Activated CD4-positive, alpha-beta T cell treated with anti-CD3 and anti-CD28 coated beads for 1 hour (primary cell): Measurements from ENCODE around the gene ABCG2.
"Not testable (repeated sequence)": the region's sequence is repeated elsewhere in the genome, so short reads cannot be mapped to it uniquely, and the experiment has no call there.

Source experiments
- DNase-seq: peaks from one replicate; pipeline ENCODE4 v3.0.0-alpha.2; 2020

Gene ABCG2

DNA sequence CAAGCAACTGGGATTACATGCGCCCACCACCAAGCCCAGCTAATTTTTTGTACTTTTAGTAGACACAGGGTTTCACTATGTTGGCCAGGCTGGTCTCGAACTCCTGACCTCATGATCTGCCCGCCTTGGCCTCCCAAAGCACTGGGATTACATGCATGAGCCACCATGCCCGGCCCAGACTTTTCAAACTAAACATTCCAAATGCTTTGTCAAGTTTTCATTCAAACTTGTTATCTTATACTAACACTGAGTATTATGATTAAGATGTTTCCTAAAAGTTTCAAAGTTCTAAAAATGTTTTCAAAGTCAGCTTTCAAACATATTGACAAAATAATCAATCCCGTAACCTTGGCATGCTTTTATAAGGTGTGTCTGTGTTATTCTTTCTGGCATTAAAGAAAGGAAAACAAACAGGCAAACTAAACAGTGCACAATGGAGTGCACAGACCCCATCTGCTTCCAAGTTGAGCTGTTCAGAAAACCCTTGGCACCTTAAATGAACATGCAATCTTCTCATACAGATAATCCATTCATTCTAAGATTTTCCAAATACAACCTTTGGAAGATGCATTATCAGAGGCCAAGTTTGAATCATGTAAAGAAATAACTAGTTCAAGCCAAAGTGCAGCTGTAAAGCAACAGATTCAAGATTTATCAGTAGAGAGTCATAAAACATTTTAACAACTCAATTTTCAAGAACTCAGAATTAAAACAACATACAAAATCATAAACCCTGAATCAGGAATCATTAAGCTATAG, 49.1 kb downstream of the ABCG2 start:
- no peak for DNase-seq

DNA sequence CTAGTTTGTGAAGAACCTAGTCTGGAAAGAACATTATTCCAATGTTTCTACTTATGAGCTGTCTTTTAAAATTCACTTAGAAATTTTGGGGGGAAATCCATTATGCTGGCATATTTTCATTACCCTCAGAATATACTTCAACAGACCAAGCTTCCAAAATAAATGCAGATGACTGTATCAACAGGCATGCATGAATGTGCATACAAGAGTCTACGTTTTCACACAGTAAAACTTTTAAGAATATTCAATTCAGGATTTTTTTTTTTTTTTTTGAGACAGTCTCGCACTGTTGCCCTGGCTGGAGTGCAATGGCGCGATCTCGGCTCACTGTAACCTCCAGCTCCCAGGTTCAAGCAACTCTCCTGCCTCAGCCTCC, 49.7 kb downstream of the ABCG2 start:
- no peak for DNase-seq

GRCh38 chr4:88108108-88108465, 50.4 kb downstream of the ABCG2 start:
- DNase-seq = not testable (repeated sequence)

GRCh38 chr4:88107406-88108107, 50.9 kb downstream of the ABCG2 start:
- DNase-seq = no peak

DNA sequence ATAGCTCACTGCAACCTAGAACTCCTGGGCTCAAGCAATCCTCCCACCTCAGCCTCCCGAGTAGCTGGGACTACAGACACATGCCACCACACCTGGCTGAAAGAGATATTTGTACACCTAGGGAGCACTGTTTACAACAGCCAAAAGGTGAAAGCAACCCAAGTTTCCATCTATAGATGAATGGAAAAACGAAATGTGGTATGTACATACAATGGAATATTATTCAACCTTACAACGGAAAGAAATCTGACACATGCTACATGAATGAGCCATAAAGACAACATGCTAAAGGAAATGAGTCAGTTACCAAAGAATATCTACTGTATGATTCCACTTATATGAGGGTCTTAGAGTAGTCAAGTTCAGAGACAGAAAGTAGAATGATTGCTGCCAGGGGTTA, 52.2 kb downstream of the ABCG2 start:
- DNase-seq = no peak

DNA sequence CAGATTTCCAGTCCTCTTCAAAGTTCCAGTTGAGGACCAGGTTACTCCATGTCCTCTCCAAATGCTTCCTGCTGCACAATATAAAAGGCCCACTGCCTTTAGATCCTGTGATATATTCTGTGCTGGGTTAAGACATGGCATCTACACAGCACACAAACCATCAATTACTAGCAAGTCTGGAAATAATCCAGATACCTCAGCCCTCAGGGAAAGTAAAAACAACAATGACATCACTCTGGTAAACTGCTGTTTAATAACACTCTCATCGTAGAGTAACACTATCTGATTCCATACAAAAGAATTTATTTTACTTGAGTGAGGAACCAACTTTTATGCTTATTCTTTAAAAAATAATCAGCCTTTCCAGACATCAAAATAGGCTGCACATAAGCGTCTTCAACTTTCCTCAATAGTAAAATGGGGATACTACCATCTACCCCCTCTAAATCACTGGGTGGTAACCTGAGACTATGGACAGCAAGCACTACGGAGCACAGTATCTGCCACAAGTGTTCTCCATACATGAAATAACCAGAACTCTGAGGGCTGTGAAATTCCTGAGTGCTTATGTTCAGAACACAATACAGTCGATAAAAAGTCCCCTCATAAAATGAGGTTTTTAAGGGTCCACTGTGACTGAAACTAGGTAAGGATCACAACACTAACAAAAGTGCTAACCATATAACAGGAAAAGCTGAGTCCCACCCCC, 53.4 kb downstream of the ABCG2 start:
- no peak for DNase-seq

DNA sequence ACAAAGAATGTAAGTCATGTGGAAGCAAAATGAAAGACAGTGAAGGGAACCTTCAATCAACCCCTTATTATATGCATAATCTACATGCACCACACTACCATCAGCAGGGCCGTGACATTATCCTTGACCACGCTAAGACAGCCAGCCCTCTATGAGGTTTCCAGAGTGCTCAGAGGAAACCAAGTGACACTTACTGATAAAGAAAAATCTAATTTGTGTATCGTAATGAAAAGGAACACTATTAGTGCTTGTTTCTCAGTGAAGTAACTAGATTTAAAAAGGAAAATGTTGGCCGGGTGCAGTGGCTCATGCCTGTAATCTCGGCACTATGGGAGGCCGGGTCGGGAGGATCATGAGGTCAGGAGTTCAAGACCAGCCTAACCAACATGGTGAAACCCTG, 56.4 kb downstream of the ABCG2 start:
- no peak for DNase-seq

GRCh38 chr4:88101165-88101564, 57.3 kb downstream of the ABCG2 start:
- no peak for DNase-seq

DNA sequence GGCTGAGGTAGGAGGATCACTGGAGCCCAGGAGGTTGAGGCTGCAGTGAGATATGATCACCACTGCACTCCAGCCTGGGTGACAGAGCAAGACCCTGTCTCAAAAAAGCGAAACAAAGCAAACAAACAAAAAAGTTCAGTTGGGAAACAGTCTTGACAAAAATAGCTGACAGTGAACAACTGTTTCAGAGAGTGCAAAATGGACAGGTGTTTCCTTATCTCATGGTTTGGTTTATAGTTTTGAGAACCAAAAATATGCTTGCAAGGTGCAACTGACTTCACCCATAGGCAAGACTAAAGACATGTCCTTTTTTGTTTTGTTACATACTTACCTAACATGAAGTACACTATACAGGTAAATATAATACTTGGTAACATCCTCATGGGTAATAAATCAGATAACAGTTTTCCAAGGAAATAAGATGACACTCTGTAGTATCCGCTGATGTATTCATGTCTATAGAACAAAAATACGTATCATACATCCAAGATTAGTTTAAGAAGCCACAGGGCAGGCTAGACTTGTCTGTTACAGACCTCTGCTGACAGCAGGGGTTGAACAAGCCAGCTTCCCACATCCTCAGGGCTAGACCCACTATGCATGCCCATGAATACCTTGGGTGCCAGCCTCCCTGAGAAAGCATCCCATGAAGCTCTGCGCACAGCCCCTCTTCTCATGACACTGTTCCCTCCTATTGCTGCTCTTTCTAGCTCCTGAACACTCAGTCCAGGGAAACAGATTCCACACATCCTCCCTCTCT, 59.3 kb downstream of the ABCG2 start:
- DNase-seq = no peak

GRCh38 chr4:88097781-88098180, 60.7 kb downstream of the ABCG2 start:
- DNase-seq = no peak

DNA sequence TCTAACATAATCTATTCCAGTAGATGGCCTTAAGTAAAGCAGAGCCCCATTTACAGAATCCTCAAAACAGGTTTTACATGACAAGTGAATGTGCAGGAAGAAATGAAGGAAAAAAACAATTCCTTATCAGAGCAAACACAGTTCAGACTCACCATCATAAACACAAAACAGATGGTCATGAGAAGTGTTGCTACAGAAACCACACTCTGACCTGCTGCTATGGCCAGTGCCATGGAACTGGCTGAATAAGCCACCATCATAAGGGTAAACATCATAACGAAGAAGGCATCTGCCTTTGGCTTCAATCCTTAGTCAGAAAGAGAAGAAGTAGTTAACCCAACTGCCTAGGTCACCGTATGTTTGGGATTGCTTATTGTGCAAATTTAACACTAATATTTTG, 61.1 kb downstream of the ABCG2 start:
- DNase-seq = no peak

- no peak for DNase-seq
These were observed 64.6 kb downstream of the ABCG2 start for GRCh38 chr4:88093874-88094273.

DNA sequence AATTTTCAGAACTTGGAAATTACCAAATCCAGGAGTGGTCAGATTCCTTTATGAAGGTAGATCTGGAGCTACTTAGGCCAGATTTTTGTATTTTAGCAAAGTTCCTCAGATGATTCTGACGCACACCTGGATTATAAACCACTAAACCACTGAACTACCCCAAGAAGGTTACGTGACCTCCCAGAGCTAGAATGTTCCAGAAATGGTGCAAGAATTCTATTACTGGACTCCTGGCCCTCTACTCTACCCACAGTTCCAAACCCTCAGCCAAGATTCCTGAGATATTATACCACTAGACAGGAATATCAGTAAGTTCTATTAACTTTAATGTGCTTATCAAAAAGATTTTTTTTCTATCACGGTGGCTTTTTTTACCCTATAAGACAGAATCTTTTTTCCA, 67.1 kb downstream of the ABCG2 start:
- DNase-seq = no peak

DNA sequence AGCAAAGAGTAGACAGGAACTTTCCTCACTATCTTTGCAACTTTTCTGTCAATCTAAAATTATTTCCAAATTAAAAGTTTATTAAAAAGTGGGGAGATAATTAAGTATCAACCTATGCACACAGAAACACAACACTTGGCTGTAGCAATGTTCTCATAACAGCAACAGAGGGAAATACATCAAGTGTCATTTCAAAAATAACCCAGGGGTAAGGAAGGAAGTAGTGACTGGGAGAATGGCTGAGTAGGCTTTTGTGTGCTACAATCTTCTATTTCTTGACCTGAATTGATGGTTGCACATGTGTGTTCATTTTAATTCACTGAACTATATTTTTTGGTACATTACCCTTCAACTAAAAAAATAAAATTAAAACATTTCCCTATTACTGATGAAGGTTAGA, 67.5 kb downstream of the ABCG2 start:
- DNase-seq = no peak

GRCh38 chr4:88087004-88087403, 71.4 kb downstream of the ABCG2 start:
- DNase-seq = no peak

- DNase-seq = no peak
These were observed 77.8 kb downstream of the ABCG2 start for GRCh38 chr4:88080626-88081025.

GRCh38 chr4:88078579-88078978, 79.9 kb downstream of the ABCG2 start:
- DNase-seq = no peak

GRCh38 chr4:88077911-88078524, 80.4 kb downstream of the ABCG2 start:
- DNase-seq = no peak

GRCh38 chr4:88075336-88075735, 83.1 kb downstream of the ABCG2 start:
- DNase-seq = no peak

DNA sequence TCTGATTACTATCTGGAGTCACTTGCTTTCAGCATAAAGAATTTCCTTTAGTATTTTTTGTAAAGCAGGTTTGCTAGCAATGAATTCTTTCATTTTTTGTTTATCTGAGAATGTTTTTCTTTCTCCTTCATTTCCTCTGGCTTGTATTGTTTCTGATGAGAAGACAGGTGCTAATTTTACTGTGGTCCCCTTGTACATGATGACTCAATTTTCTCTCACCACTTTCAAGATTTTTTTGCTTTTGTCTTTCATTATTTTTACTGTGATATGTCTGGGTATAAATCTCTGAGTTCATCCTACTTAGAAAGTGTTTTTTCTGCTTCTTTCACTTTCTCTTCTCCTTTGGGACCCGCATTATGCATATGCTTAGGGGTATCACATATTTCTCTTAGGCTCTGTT, 88.4 kb downstream of the ABCG2 start:
- no peak for DNase-seq

GRCh38 chr4:88064410-88064809, 94.0 kb downstream of the ABCG2 start:
- no peak for DNase-seq

- no peak for DNase-seq
These were observed 94.7 kb downstream of the ABCG2 start for GRCh38 chr4:88063634-88064296.
